Parathyroid adenoma (tissue), 2 donors: ENCODE results near the gene SEC61A2.
A peak's percentile ranks its signal among the peaks of the same experiment; 100 is the strongest.

ENCODE experiments used
- H2AFZ ChIP-seq: fragments of 300-600 bp; sonication (generic); one replicate; pipeline ENCODE4 v1.7.0; 2017; ENCODE audit warnings: antibody characterized with exemption, mild to moderate bottlenecking
- H3K27ac ChIP-seq: fragments of 300-600 bp; sonication (generic); one replicate; pipeline ENCODE4 v1.7.0; 2017
- H3K27me3 ChIP-seq: fragments of 300-600 bp; sonication (generic); one replicate; pipeline ENCODE4 v1.7.0; 2017; ENCODE audit warnings: low read length; ENCODE audit not compliant: control insufficient read depth, insufficient read depth
- H3K36me3 ChIP-seq: fragments of 300-600 bp; sonication (generic); one replicate; pipeline ENCODE4 v1.7.0; 2017; ENCODE audit warnings: low read length; ENCODE audit not compliant: control insufficient read depth, insufficient read depth
- H3K4me1 ChIP-seq: fragments of 300-600 bp; sonication (generic); one replicate; pipeline ENCODE4 v1.7.0; 2017; ENCODE audit warnings: control low read depth
- H3K4me2 ChIP-seq: fragments of 300-600 bp; sonication (generic); one replicate; pipeline ENCODE4 v1.7.0; 2017; ENCODE audit warnings: low read length
- H3K4me3 ChIP-seq: fragments of 300-600 bp; sonication (generic); one replicate; pipeline ENCODE4 v1.7.0; 2017; ENCODE audit warnings: low read depth, low read length
- H3K79me2 ChIP-seq: fragments of 300-600 bp; sonication (generic); one replicate; pipeline ENCODE4 v1.7.0; 2017; ENCODE audit warnings: control low read depth
- H3K9ac ChIP-seq: fragments of 300-600 bp; sonication (generic); one replicate; pipeline ENCODE4 v1.7.0; 2017; ENCODE audit warnings: mild to moderate bottlenecking
- H3K9me3 ChIP-seq: fragments of 300-600 bp; sonication (generic); one replicate; pipeline ENCODE4 v1.7.0; 2017; ENCODE audit warnings: low read length; ENCODE audit not compliant: control insufficient read depth
- TF ChIP-seq, protein P1 (sequence below): fragments of 300-600 bp; sonication (generic); IDR thresholded peaks from one replicate; pipeline ENCODE4 v1.7.0; 2017; ENCODE audit warnings: antibody characterized with exemption, mild to moderate bottlenecking
- donor health status: primary hyperparathyroidism.

Gene SEC61A2

DNA sequence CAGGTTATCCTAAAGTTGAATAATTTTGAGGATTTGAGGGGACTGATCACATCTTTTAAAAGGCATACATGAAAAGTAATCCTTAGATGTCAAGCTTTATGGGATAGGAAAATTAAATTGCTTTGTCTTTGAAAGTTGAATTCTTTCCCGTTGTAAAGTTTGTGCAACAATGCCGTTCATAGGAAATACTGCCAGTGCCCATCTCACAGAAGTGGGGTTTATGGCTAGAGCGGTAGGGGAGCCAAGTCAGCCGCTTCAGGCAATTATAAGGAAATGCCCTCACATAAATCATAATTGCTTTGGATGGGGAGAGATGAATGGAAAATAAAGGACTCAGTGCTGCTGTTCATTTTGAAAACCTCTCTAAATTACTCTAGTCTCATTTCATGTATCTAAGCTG, 84.6 kb downstream of the SEC61A2 start:
- no peaks in the 10 kb centered on the region for H3K4me1 ChIP-seq
- H3K36me3 ChIP-seq: no peaks in the 10 kb centered on the region
- TF ChIP-seq, protein P1, sequence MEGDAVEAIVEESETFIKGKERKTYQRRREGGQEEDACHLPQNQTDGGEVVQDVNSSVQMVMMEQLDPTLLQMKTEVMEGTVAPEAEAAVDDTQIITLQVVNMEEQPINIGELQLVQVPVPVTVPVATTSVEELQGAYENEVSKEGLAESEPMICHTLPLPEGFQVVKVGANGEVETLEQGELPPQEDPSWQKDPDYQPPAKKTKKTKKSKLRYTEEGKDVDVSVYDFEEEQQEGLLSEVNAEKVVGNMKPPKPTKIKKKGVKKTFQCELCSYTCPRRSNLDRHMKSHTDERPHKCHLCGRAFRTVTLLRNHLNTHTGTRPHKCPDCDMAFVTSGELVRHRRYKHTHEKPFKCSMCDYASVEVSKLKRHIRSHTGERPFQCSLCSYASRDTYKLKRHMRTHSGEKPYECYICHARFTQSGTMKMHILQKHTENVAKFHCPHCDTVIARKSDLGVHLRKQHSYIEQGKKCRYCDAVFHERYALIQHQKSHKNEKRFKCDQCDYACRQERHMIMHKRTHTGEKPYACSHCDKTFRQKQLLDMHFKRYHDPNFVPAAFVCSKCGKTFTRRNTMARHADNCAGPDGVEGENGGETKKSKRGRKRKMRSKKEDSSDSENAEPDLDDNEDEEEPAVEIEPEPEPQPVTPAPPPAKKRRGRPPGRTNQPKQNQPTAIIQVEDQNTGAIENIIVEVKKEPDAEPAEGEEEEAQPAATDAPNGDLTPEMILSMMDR: no peak
- no peak overlapping the region for H3K9ac ChIP-seq
- no peaks in the 10 kb centered on the region for H3K79me2 ChIP-seq
- H3K4me3 ChIP-seq: no peak overlapping the region
- no peak overlapping the region for H3K4me2 ChIP-seq
- no peak overlapping the region for H2AFZ ChIP-seq
- H3K9me3 ChIP-seq: no peaks in the 10 kb centered on the region
- no peak overlapping the region for H3K27ac ChIP-seq
- no peaks in the 10 kb centered on the region for H3K27me3 ChIP-seq

GRCh38 chr10:12214763-12215218, 85.3 kb downstream of the SEC61A2 start:
- H3K27ac ChIP-seq: no peak overlapping the region
- H3K4me3 ChIP-seq: no peak overlapping the region
- TF ChIP-seq, protein P1: peak; percentile 62
- no peak overlapping the region for H2AFZ ChIP-seq
- no peak overlapping the region for H3K9ac ChIP-seq
- no peaks in the 10 kb centered on the region for H3K27me3 ChIP-seq
- no peaks in the 10 kb centered on the region for H3K4me1 ChIP-seq
- no peaks in the 10 kb centered on the region for H3K79me2 ChIP-seq
- H3K9me3 ChIP-seq: no peaks in the 10 kb centered on the region
- H3K36me3 ChIP-seq: no peaks in the 10 kb centered on the region
- H3K4me2 ChIP-seq: no peak overlapping the region
